A673 (cell line): ENCODE results near the gene PIGQ. TPM values are rescaled to one million over a fixed set of nuclear protein-coding genes. Genes with fewer than 3 reads are reported as not detected.

ENCODE experiments used
- BruUV-seq: library from RNA; stranded (reverse); fragments of 400-500 nt; replicated peaks from 2 replicates; lab custom pipeline; 2021; lab: Mats Ljungman, UMichigan
- CTCF ChIA-PET: fragments of 300-600 bp; sonication (Branson Sonifier 250); formaldehyde crosslinking; loops from one replicate; lab custom pipeline; 2022; ENCODE audit warnings: antibody characterized with exemption; lab: Charles Lee
- POLR2A ChIA-PET: fragments of 300-600 bp; sonication (Branson Sonifier 250); formaldehyde crosslinking; loops from one replicate; lab custom pipeline; 2022; ENCODE audit warnings: antibody characterized with exemption; ENCODE audit not compliant: low non-redundant PET; lab: Charles Lee
- DNase-seq: peaks from one replicate; pipeline ENCODE4 v3.0.0-alpha.2; 2015; ENCODE audit warnings: low spot score
- H3K27ac ChIP-seq: fragments of 200-600 bp; sonication (generic); 2 replicates; pipeline ENCODE4 v1.5.1; 2016; ENCODE audit warnings: mixed run types, low read depth, mild to moderate bottlenecking, mixed read lengths, antibody characterized with exemption, low read length; ENCODE audit not compliant: poor library complexity, severe bottlenecking
- H3K27me3 ChIP-seq: fragments of 200-600 bp; sonication (generic); replicated peaks from 2 replicates; pipeline ENCODE4 v1.6.1; 2017; ENCODE audit warnings: mixed run types, low read depth, mild to moderate bottlenecking, mixed read lengths, antibody characterized with exemption, low read length; ENCODE audit not compliant: insufficient read depth, poor library complexity
- H3K36me3 ChIP-seq: fragments of 200-600 bp; sonication (generic); 2 replicates; pipeline ENCODE4 v1.6.1; 2016; ENCODE audit warnings: mixed run types, mild to moderate bottlenecking, mixed read lengths, antibody characterized with exemption, low read length; ENCODE audit not compliant: insufficient read depth, poor library complexity, severe bottlenecking
- H3K4me1 ChIP-seq: fragments of 200-600 bp; sonication (generic); 2 replicates; pipeline ENCODE4 v1.6.1; 2017; ENCODE audit warnings: mixed run types, mild to moderate bottlenecking, mixed read lengths, antibody characterized with exemption, low read length; ENCODE audit not compliant: insufficient read depth, poor library complexity, severe bottlenecking
- H3K4me3 ChIP-seq: fragments of 200-600 bp; sonication (generic); 2 replicates; pipeline ENCODE4 v1.5.1; 2016; ENCODE audit warnings: low read depth, mixed run types, mild to moderate bottlenecking, mixed read lengths, low read length; ENCODE audit not compliant: poor library complexity, severe bottlenecking
- H3K9me3 ChIP-seq: fragments of 200-600 bp; sonication (generic); 2 replicates; pipeline ENCODE4 v1.6.1; 2016; ENCODE audit warnings: mixed run types, low read depth, mild to moderate bottlenecking, mixed read lengths, antibody characterized with exemption, low read length; ENCODE audit not compliant: poor library complexity, severe bottlenecking
- EZH2 ChIP-seq: fragments of 200-600 bp; sonication (generic); IDR thresholded peaks from 2 replicates; pipeline ENCODE4 v1.6.1; 2017; ENCODE audit warnings: borderline replicate concordance, low read depth, mild to moderate bottlenecking, mixed read lengths, antibody characterized with exemption, low read length; ENCODE audit not compliant: poor library complexity, severe bottlenecking
- intact Hi-C: fragments of 100-400 bp; cut with micrococcal nuclease; formaldehyde crosslinking; loops from one replicate; pipeline ENCODE4 v1.10.0; 2022; ENCODE audit not compliant: unreplicated experiment
- total RNA-seq: library from RNA; stranded (reverse); gene quantifications from 2 replicates; pipeline ENCODE4 v1.2.3, GENCODE V29; 2021
- TF ChIP-seq, protein P1 (sequence below): fragments of 300-800, 200-600 bp; sonication (generic); conservative IDR thresholded peaks from 2 replicates; pipeline ENCODE4 v1.5.1; 2017; ENCODE audit warnings: low read depth, mild to moderate bottlenecking, antibody characterized with exemption, low read length, moderate library complexity, mixed read lengths

The PIGQ gene
- total RNA-seq, 1 experiment from 2014 or later, result 59.4 TPM

- intact Hi-C loops, result no loop called here
- Histone ChIP-seq H3K27ac (no peak overlapping the region), H3K4me3 (no peak overlapping the region), H3K4me1 (no peaks in the 10 kb centered on the region), H3K9me3 (no peaks in the 10 kb centered on the region), H3K27me3 (no peaks in the 10 kb centered on the region), H3K36me3 (no peaks in the 10 kb centered on the region)
- DNase-seq, result no peak
- CTCF ChIA-PET, result no interaction called here
- TF ChIP-seq, protein P1, sequence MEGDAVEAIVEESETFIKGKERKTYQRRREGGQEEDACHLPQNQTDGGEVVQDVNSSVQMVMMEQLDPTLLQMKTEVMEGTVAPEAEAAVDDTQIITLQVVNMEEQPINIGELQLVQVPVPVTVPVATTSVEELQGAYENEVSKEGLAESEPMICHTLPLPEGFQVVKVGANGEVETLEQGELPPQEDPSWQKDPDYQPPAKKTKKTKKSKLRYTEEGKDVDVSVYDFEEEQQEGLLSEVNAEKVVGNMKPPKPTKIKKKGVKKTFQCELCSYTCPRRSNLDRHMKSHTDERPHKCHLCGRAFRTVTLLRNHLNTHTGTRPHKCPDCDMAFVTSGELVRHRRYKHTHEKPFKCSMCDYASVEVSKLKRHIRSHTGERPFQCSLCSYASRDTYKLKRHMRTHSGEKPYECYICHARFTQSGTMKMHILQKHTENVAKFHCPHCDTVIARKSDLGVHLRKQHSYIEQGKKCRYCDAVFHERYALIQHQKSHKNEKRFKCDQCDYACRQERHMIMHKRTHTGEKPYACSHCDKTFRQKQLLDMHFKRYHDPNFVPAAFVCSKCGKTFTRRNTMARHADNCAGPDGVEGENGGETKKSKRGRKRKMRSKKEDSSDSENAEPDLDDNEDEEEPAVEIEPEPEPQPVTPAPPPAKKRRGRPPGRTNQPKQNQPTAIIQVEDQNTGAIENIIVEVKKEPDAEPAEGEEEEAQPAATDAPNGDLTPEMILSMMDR, result no peak
- no peak for TF ChIP-seq EZH2
- no TSS peak for BruUV-seq
- POLR2A ChIA-PET, result no interaction called here
Measured at GRCh38 chr16:609984-610383, 40.2 kb downstream of the PIGQ start.

- CTCF ChIA-PET, result no interaction called here
- no peak for DNase-seq
- intact Hi-C loops, result no loop called here
Measured at GRCh38 chr16:610513-611381, 41.0 kb downstream of the PIGQ start.

GRCh38 chr16:615122-615521, 45.4 kb downstream of the PIGQ start:
- Histone ChIP-seq H3K4me3 (no peak overlapping the region), H3K36me3 (no peaks in the 10 kb centered on the region), H3K4me1 (no peaks in the 10 kb centered on the region), H3K27ac (no peak overlapping the region), H3K9me3 (no peaks in the 10 kb centered on the region), H3K27me3 (no peaks in the 10 kb centered on the region)
- CTCF ChIA-PET, result no interaction called here
- BruUV-seq, result no TSS peak
- POLR2A ChIA-PET, result no interaction called here
- no peak for TF ChIP-seq EZH2
- TF ChIP-seq, protein P1, result no peak
- DNase-seq, result no peak
- intact Hi-C loops, result no loop called here

More at GRCh38 chr16:610513-611381, 41.0 kb downstream of the PIGQ start:
- Histone ChIP-seq H3K36me3 (no peaks in the 10 kb centered on the region), H3K9me3 (no peaks in the 10 kb centered on the region), H3K27me3 (no peaks in the 10 kb centered on the region), H3K4me1 (no peaks in the 10 kb centered on the region), H3K4me3 (no peak overlapping the region), H3K27ac (no peak overlapping the region)
- POLR2A ChIA-PET, result no interaction called here
- no TSS peak for BruUV-seq
- TF ChIP-seq, protein P1, result peak; percentile 55
- no peak for TF ChIP-seq EZH2
